Measurements from ENCODE around the gene EFEMP2.
"Not testable (repeated sequence)": the region's sequence is repeated elsewhere in the genome, so short reads cannot be mapped to it uniquely, and the experiment has no call there.

The EFEMP2 gene

DNA sequence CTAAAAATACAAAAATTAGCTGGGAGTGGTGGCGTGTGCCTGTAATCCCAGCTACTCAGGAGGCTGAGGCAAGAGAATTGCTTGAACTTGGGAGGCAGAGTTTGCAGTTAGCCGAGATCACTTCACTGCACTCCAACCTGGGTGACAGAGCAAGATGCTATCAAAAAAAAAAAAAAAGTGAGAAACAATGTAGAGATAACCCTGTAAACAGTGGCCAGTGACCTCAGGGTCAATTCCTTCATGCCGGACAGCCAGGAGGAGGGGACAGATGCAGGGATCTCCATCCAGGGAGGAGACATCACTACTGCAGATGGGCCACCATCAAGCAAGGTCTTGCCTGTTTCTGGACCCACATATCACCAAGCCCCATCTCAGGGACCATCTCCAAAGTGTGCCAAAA is 24.9 kb downstream of the EFEMP2 start:
- TF ChIP-seq, protein P1, sequence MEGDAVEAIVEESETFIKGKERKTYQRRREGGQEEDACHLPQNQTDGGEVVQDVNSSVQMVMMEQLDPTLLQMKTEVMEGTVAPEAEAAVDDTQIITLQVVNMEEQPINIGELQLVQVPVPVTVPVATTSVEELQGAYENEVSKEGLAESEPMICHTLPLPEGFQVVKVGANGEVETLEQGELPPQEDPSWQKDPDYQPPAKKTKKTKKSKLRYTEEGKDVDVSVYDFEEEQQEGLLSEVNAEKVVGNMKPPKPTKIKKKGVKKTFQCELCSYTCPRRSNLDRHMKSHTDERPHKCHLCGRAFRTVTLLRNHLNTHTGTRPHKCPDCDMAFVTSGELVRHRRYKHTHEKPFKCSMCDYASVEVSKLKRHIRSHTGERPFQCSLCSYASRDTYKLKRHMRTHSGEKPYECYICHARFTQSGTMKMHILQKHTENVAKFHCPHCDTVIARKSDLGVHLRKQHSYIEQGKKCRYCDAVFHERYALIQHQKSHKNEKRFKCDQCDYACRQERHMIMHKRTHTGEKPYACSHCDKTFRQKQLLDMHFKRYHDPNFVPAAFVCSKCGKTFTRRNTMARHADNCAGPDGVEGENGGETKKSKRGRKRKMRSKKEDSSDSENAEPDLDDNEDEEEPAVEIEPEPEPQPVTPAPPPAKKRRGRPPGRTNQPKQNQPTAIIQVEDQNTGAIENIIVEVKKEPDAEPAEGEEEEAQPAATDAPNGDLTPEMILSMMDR (IDR thresholded peaks at IDR 0.05; ENCODE audit: low read depth, low read length), result no peak
- H3K4me3 ChIP-seq (replicated peaks in 1 of 2; ENCODE audit: low read depth in 2 of 2, low read length in 2 of 2), result no peak overlapping the region

DNA sequence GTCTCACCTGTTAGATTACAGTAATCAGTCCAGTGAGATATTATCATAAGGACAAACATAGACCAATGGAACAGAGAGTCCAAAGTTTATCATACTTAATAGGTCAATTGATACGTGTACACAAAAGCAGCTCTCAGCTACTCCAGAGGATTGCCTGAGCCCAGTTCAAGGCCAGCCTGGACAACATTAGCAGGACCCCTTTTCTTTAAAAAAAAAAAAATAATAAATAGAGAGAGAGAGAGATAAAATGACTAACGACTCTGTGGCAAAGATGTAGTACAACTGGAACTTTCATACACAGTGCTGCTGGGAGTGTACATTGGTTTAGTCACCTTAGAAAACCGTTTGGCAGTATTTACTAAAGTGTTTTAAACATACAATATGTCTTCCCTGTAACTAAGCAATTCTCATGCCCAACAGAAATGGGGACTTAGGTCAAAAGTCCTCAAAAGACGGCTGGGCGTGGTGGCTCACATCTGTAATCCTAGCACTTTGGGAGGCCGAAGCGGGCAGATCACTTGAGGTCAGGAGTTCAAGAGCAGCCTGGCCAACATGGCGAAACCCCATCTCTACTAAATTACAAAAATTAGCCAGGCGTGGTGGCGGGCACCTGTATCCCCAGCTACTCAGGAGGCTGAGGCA is 28.2 kb downstream of the EFEMP2 start:
- no peak for DNase-seq (ENCODE audit: low read depth in 2 of 2)
- no peak overlapping the region for H3K4me3 ChIP-seq (replicated peaks in 1 of 2; ENCODE audit: low read depth in 2 of 2, low read length in 2 of 2)
- TF ChIP-seq, protein P1 (IDR thresholded peaks at IDR 0.05; ENCODE audit: low read depth, low read length), result no peak

More for the DNA sequence above, 24.9 kb downstream of the EFEMP2 start:
- DNase-seq (ENCODE audit: low read depth in 2 of 2), result no peak

DNA sequence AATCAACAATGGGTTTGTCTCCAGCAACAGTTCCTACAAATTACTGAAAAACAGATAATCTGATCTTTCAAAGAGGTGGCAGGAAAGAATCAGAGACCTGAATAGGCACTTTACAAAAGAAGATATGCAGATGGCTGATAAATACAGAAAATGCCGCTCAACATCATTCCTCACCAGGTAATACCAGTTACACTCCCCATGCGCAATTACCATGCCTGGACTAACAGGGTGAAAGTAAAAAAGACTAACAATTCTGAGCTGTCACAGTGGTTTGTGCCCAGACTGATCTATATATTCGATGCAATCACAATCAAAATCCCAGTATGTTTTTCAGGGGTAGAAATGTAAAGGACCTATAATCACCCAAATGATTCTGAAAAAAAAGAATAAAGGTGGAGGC is 28.8 kb downstream of the EFEMP2 start:
- TF ChIP-seq, protein P1 (IDR thresholded peaks at IDR 0.05; ENCODE audit: low read depth, low read length), result no peak

DNA sequence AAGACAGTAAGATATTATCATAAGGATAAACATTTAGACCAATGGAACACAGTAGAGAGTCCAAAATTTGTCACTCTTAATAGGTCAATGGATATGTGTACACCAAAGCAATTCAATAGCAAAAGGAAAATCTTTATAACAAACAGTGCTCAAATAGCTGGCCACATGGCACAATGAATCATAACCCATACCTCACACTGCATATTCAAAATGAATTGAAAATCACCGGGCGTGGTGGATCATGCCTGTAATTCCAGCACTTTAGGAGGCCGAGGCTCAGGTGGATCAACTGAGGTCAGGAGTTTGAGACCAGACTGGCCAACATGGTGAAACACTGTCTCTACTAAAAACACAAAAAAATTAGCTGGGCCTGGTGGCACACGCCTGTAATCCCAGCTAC is 30.5 kb downstream of the EFEMP2 start:
- H3K4me3 ChIP-seq (replicated peaks in 1 of 2; ENCODE audit: low read depth in 2 of 2, low read length in 2 of 2), result no peak overlapping the region
- TF ChIP-seq, protein P1 (IDR thresholded peaks at IDR 0.05; ENCODE audit: low read depth, low read length), result no peak
- DNase-seq (ENCODE audit: low read depth in 2 of 2), result no peak

More for the DNA sequence above, 28.8 kb downstream of the EFEMP2 start:
- no peak overlapping the region for H3K4me3 ChIP-seq (replicated peaks in 1 of 2; ENCODE audit: low read depth in 2 of 2, low read length in 2 of 2)
- no peak for DNase-seq (ENCODE audit: low read depth in 2 of 2)

DNA sequence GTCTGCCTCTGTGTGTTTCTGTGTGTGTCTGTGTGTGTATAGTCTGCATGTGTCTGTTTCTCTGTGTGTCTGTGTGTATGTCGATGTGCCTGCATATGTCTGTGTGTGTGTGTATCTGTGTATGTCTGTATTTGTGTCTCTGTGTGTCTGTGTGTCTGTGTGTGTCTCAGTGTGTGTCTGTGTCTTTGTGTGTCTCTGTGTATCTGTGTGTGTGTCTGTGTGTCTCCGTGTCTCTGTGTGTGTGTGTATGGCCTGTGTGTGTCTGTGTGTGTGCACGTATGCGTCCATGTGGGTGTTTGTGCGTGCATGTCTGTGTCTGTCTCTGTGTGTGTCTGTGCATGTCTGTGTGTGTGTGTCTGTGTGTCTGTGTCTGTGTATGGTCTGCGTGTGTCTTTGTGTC is 38.4 kb downstream of the EFEMP2 start:
- TF ChIP-seq, protein P1 (IDR thresholded peaks at IDR 0.05; ENCODE audit: low read depth, low read length), result no peak
- DNase-seq (ENCODE audit: low read depth in 2 of 2), result no peak
- H3K4me3 ChIP-seq (replicated peaks in 1 of 2; ENCODE audit: low read depth in 2 of 2, low read length in 2 of 2), result peak overlapping the region; percentile 64 to 73

DNA sequence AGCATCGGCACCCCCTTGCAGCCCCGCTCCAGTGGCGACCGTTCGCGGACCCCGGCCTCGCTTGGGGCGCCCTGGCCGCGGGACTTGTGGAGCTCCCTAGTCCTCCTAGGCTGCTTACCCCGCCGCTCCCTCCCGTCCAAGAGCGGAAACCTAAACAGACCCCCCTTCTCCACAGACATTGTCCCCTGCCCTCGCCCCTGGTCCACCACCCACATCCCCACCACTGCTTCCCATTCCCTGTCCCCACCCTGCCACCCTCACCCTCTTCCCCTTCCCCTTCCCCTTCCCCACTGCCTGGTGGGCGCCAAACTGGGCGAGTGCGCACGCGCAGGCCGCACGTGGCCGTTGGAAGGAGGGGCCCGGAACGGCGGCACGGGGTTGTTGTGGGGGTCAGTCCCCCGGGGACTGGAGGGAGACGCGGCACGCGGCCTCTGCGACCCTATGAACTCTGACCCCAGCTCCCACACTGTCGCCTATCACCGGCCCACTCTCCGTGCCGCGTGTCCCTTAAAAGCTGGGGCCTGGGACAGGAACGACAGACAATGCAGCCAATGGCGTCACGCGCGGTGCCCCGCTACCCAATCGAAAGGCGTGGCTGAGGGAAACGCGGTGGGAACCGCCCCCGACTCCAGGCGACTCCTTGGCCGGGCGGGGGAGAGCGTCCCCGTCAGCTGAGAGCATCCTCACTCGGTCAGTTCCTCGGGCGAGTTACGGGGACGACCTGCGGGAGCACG is 39.1 kb downstream of the EFEMP2 start, which contains the start of gene SNX32:
Gene SNX32, plus strand, starts transcription at position 667 of the 734 bp plus-strand sequence. CDS start 103 bp downstream, outside the sequence.
- peak within 1 kb of the TSS; percentile 64 to 73 for H3K4me3 ChIP-seq (replicated peaks in 1 of 2; ENCODE audit: low read depth in 2 of 2, low read length in 2 of 2)
- DNase-seq (ENCODE audit: low read depth in 2 of 2), result peak; percentile 94

DNA sequence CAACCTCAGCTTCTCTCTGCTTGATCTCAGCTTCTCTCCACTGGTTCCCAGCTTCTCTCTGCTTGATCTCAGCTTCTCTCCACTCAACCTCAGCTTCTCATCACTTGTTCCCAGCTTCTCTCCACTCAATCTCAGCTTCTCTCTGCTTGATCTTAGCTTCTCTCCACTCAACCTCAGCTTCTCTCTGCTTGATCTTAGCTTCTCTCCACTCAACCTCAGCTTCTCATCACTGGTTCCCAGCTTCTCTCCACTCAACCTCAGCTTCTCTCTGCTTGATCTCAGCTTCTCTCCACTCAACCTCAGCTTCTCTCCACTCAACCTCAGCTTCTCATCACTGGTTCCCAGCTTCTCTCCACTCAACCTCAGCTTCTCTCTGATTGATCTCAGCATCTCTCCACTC is 40.4 kb downstream of the EFEMP2 start:
- DNase-seq (ENCODE audit: low read depth in 2 of 2); H3K4me3 ChIP-seq (replicated peaks in 1 of 2; ENCODE audit: low read depth in 2 of 2, low read length in 2 of 2): not testable (repeated sequence)

More for the DNA sequence above, 39.1 kb downstream of the EFEMP2 start, which contains the start of gene SNX32:
- TF ChIP-seq, protein P1 (IDR thresholded peaks at IDR 0.05; ENCODE audit: low read depth, low read length), result no peak

All from cardiac fibroblast (primary cell).